ENCODE data around the gene FOXN3. TPM values are rescaled to one million over a fixed set of nuclear protein-coding genes. Genes with fewer than 3 reads are reported as not detected.

FOXN3 gene
- polyA plus RNA-seq, 1 donor from 2014 or later = 10.3 TPM

- no peak overlapping the region for H3K9ac ChIP-seq (ENCODE audit: low read length)
- H3K27ac ChIP-seq (ENCODE audit: low read length) = no peak overlapping the region
- no peaks in the 10 kb centered on the region for H3K27me3 ChIP-seq (ENCODE audit: insufficient read depth, low read depth, low read length)
- H3K4me3 ChIP-seq (ENCODE audit: low read length) = no peak overlapping the region
- H2AFZ ChIP-seq (ENCODE audit: low read depth, low read length) = no peak overlapping the region
- no peak overlapping the region for H3K4me2 ChIP-seq (ENCODE audit: low read length)
- TF ChIP-seq CTCF (IDR thresholded peaks at IDR 0.05; ENCODE audit: poor library complexity, severe bottlenecking) (no peak), RAD21 (conservative IDR thresholded peaks at IDR 0.05) (no peak)
- TF ChIP-seq, protein P1, sequence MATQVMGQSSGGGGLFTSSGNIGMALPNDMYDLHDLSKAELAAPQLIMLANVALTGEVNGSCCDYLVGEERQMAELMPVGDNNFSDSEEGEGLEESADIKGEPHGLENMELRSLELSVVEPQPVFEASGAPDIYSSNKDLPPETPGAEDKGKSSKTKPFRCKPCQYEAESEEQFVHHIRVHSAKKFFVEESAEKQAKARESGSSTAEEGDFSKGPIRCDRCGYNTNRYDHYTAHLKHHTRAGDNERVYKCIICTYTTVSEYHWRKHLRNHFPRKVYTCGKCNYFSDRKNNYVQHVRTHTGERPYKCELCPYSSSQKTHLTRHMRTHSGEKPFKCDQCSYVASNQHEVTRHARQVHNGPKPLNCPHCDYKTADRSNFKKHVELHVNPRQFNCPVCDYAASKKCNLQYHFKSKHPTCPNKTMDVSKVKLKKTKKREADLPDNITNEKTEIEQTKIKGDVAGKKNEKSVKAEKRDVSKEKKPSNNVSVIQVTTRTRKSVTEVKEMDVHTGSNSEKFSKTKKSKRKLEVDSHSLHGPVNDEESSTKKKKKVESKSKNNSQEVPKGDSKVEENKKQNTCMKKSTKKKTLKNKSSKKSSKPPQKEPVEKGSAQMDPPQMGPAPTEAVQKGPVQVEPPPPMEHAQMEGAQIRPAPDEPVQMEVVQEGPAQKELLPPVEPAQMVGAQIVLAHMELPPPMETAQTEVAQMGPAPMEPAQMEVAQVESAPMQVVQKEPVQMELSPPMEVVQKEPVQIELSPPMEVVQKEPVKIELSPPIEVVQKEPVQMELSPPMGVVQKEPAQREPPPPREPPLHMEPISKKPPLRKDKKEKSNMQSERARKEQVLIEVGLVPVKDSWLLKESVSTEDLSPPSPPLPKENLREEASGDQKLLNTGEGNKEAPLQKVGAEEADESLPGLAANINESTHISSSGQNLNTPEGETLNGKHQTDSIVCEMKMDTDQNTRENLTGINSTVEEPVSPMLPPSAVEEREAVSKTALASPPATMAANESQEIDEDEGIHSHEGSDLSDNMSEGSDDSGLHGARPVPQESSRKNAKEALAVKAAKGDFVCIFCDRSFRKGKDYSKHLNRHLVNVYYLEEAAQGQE (IDR thresholded peaks at IDR 0.05; ENCODE audit: borderline replicate concordance) = no peak
- no peaks in the 10 kb centered on the region for H3K79me2 ChIP-seq (replicated peaks; ENCODE audit: insufficient read depth, low read length)
- H3F3A ChIP-seq (ENCODE audit: insufficient read depth, low read length, poor library complexity, severe bottlenecking) = no peaks in the 10 kb centered on the region
- H3K9me3 ChIP-seq (ENCODE audit: low read length) = no peaks in the 10 kb centered on the region
- H3K36me3 ChIP-seq (ENCODE audit: insufficient read depth, low read length) = no peaks in the 10 kb centered on the region
- H3K9me2 ChIP-seq (ENCODE audit: insufficient read depth, low read length) = no peaks in the 10 kb centered on the region
- H4K20me1 ChIP-seq (ENCODE audit: insufficient read depth) = no peaks in the 10 kb centered on the region
Measured at GRCh38 chr14:89143595-89143994, 273.4 kb downstream of the FOXN3 start.

GRCh38 chr14:89142366-89142765 lies 274.7 kb downstream of the FOXN3 start:
- H2AFZ ChIP-seq (ENCODE audit: low read depth, low read length) = no peak overlapping the region
- no peaks in the 10 kb centered on the region for H3K9me2 ChIP-seq (ENCODE audit: insufficient read depth, low read length)
- no peaks in the 10 kb centered on the region for H4K20me1 ChIP-seq (ENCODE audit: insufficient read depth)
- H3K36me3 ChIP-seq (ENCODE audit: insufficient read depth, low read length) = no peaks in the 10 kb centered on the region
- H3K4me3 ChIP-seq (ENCODE audit: low read length) = no peak overlapping the region
- H3K4me2 ChIP-seq (ENCODE audit: low read length) = no peak overlapping the region
- H3K9me3 ChIP-seq (ENCODE audit: low read length) = no peaks in the 10 kb centered on the region
- no peaks in the 10 kb centered on the region for H3K27me3 ChIP-seq (ENCODE audit: insufficient read depth, low read depth, low read length)
- H3K9ac ChIP-seq (ENCODE audit: low read length) = no peak overlapping the region
- H3K27ac ChIP-seq (ENCODE audit: low read length) = no peak overlapping the region
- H3F3A ChIP-seq (ENCODE audit: insufficient read depth, low read length, poor library complexity, severe bottlenecking) = no peaks in the 10 kb centered on the region
- no peaks in the 10 kb centered on the region for H3K79me2 ChIP-seq (replicated peaks; ENCODE audit: insufficient read depth, low read length)
- TF ChIP-seq CTCF (IDR thresholded peaks at IDR 0.05; ENCODE audit: poor library complexity, severe bottlenecking) = no peak
- TF ChIP-seq MXI1 (conservative IDR thresholded peaks at IDR 0.05; ENCODE audit: poor library complexity, severe bottlenecking) = no peak
- no peak for TF ChIP-seq POLR2AphosphoS5 (IDR thresholded peaks at IDR 0.05)
- TF ChIP-seq TAF1 (IDR thresholded peaks at IDR 0.05; ENCODE audit: low read depth) = no peak
- TF ChIP-seq, protein P1 (IDR thresholded peaks at IDR 0.05; ENCODE audit: borderline replicate concordance) = no peak
- TF ChIP-seq EP300 (conservative IDR thresholded peaks at IDR 0.05; ENCODE audit: poor library complexity, severe bottlenecking) = no peak
- TF ChIP-seq SMC3 (conservative IDR thresholded peaks at IDR 0.05; ENCODE audit: poor library complexity) = no peak
- TF ChIP-seq RAD21 (conservative IDR thresholded peaks at IDR 0.05) = no peak

Measured in neural cell (in vitro differentiated cells).